Stimulated activated naive B cell treated with anti-CD40 and anti-IgM and Interleukin-4, amounts not matched to agents 10 μg/mL and 1 μg/mL and 100 μg/mL, for 72 hours (primary cell): ENCODE measurements around the gene SERGEF.

Experiments used
- ATAC-seq, 2 donors: fragments of 150-1000 bp; cut with Tn5 transposase; replicated peaks; 2 replicates each; pipeline ENCODE4 v1.10.0; 2021; ENCODE audit warnings: moderate library complexity in 1 of 2
- DNase-seq: peaks from one replicate; pipeline ENCODE4 v3.0.0; 2021
- H3K27ac Mint-ChIP-seq: one replicate; pipeline ENCODE4 v1.8.0; 2022; ENCODE audit warnings: mild to moderate bottlenecking, mixed read lengths
- H3K27me3 Mint-ChIP-seq, 2 donors: one replicate each; pipeline ENCODE4 v1.8.0; 2022; ENCODE audit warnings: mixed read lengths in 2 of 2
- H3K36me3 Mint-ChIP-seq, 2 donors: one replicate each; pipeline ENCODE4 v1.8.0; 2022; ENCODE audit warnings: mixed read lengths in 2 of 2, mild to moderate bottlenecking in 1 of 2
- H3K4me1 Mint-ChIP-seq, 2 donors: one replicate each; pipeline ENCODE4 v1.8.0; 2022; ENCODE audit warnings: mixed read lengths in 2 of 2, mild to moderate bottlenecking in 1 of 2
- H3K4me3 Mint-ChIP-seq, 2 donors: one replicate each; pipeline ENCODE4 v1.8.0; 2022; ENCODE audit warnings: mild to moderate bottlenecking in 2 of 2, mixed read lengths in 2 of 2, moderate library complexity in 1 of 2
- H3K9me3 Mint-ChIP-seq, 2 donors: one replicate each; pipeline ENCODE4 v1.8.0; 2022; ENCODE audit warnings: mixed read lengths in 2 of 2, mild to moderate bottlenecking in 1 of 2

SERGEF gene

GRCh38 chr11:18012906-18013781 lies at the start of gene SERGEF:
SERGEF (minus strand) TSS chr11:18013047; CDS start chr11:18013010, 37 bp downstream.
- Mint-ChIP-seq H3K9me3 (no peaks in the 10 kb centered on the region), H3K27me3 (no peaks in the 10 kb centered on the region), H3K36me3 (no peaks in the 10 kb centered on the region), H3K27ac (peak within 1 kb of the TSS; percentile 95), H3K4me3 (peak within 1 kb of the TSS; percentile 94 to 97), H3K4me1 (peaks cover 19 to 36% of the 10 kb centered on the region in 2 donors)
- peak; percentile 93 for DNase-seq
- peak; percentile 91 to 95 for ATAC-seq

- peaks cover 0 to 1% of the 10 kb centered on the region in 2 donors for H3K4me1 Mint-ChIP-seq
- no peak overlapping the region for H3K27ac Mint-ChIP-seq
- H3K4me3 Mint-ChIP-seq = no peak overlapping the region
- no peaks in the 10 kb centered on the region for H3K27me3 Mint-ChIP-seq
- peaks cover 2 to 8% of the 10 kb centered on the region in 2 donors for H3K36me3 Mint-ChIP-seq
- DNase-seq = no peak
- peaks cover 0 to 2% of the 10 kb centered on the region in 2 donors for H3K9me3 Mint-ChIP-seq
- ATAC-seq = no peak
These were observed 48.5 kb upstream of the SERGEF start for GRCh38 chr11:18061351-18061750.

DNA sequence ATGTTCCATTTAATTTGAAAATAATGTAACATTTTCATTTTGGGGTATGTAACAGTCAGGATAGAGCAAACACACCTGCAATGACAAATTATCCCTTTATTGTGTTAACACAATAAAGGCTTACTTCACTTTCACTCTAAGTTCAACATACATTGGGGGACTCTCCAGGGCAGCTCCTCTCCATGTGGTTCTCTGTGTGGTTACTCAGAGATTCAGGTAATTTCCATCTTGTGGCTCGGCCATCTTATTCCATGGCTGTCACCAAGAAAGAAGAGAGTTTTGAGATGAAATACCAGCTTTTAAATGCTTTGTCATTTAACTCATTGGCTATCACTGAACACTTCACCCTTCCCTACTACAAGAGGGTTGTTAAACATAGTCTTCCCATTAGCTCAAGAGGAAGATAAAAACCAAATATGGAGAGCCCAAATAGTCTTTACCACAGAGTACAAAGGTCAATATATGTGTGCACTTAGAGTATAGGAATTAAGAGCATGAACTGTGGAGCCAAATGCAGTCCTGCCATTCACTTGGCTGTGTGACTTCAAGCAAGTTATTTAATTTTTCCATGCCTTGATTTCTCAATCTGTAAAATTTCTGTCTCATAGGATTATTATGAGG lies 43.8 kb upstream of the SERGEF start:
- Mint-ChIP-seq H3K4me3 (no peak overlapping the region), H3K36me3 (peaks cover 0 to 5% of the 10 kb centered on the region in 2 donors), H3K27me3 (no peaks in the 10 kb centered on the region), H3K9me3 (peaks cover 0 to 2% of the 10 kb centered on the region in 2 donors), H3K27ac (no peak overlapping the region), H3K4me1 (no peaks in the 10 kb centered on the region)
- no peak for ATAC-seq
- no peak for DNase-seq

DNA sequence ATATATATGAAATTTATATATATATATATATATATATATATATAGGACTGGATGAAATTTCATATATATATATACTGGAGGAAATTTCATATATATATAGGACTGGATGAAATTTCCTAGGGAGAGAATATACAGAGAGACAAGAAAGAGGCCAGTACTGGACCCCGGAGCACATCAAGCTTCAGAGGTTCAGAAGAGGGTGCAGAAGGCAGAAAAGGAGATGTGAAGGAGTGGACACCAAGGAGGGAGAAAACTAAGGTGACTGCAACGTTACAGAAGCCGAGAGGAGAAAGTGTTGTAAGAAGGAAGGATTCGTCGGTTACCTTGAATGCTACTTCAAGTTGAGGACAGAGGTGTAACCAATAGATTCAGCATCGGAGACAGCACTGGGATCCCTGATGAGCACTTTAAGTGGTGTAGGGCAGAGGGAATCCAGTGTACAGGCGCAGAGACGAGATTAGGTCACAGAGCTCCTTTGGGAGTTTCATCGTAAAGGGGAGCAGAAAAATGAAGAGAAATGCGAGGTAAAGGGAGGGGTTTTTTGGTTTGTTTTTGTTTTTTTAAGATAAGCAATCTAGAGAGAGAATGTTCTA lies 41.8 kb upstream of the SERGEF start:
- Mint-ChIP-seq H3K36me3 (peaks cover 2 to 5% of the 10 kb centered on the region in 2 donors), H3K27ac (no peak overlapping the region)
- ATAC-seq = no peak

DNA sequence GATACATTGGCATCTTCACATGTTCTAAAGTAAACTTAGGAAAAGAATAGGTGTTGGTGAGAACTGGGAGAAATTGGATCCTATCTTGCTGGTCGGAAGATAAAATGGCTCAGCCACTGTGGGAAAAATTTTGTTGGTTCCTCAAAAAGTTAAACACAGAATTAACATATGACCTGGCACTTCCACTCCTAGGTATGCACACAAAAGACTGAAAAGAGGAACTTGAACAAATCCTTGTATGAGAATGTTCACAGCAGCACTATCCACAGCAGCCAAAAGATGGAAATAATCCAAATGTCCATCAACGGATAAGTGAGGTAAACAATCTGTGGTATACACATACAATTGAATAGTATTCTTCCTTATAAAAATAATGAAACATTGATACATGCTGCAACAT lies 38.0 kb upstream of the SERGEF start:
- peak; percentile 57 to 69 for ATAC-seq
- H3K27ac Mint-ChIP-seq = no peak overlapping the region
- H3K4me1 Mint-ChIP-seq = peaks cover 0 to 7% of the 10 kb centered on the region in 2 donors
- no peak overlapping the region for H3K4me3 Mint-ChIP-seq
- no peak for DNase-seq
- peaks cover 15 to 28% of the 10 kb centered on the region in 2 donors for H3K27me3 Mint-ChIP-seq
- peaks cover 0 to 6% of the 10 kb centered on the region in 2 donors for H3K9me3 Mint-ChIP-seq
- peaks cover 2 to 18% of the 10 kb centered on the region in 2 donors for H3K36me3 Mint-ChIP-seq

More for the DNA sequence above, 41.8 kb upstream of the SERGEF start:
- no peaks in the 10 kb centered on the region for H3K9me3 Mint-ChIP-seq
- no peaks in the 10 kb centered on the region for H3K27me3 Mint-ChIP-seq
- no peak for DNase-seq
- no peak overlapping the region for H3K4me3 Mint-ChIP-seq
- peaks cover 0 to 7% of the 10 kb centered on the region in 2 donors for H3K4me1 Mint-ChIP-seq

GRCh38 chr11:18046116-18046777 lies 33.4 kb upstream of the SERGEF start, which contains the start of gene TPH1:
TPH1 (minus strand) TSS chr11:18046269; CDS start chr11:18040762, 5,507 bp downstream.
- H3K4me1 Mint-ChIP-seq = peaks cover 0 to 7% of the 10 kb centered on the region in 2 donors
- no peak within 1 kb of the TSS for H3K27ac Mint-ChIP-seq
- peaks cover 37 to 55% of the 10 kb centered on the region in 2 donors for H3K27me3 Mint-ChIP-seq
- H3K36me3 Mint-ChIP-seq = peaks cover 6 to 26% of the 10 kb centered on the region in 2 donors
- peaks cover 0 to 6% of the 10 kb centered on the region in 2 donors for H3K9me3 Mint-ChIP-seq
- ATAC-seq = no peak
- no peak within 1 kb of the TSS for H3K4me3 Mint-ChIP-seq
- no peak for DNase-seq

DNA sequence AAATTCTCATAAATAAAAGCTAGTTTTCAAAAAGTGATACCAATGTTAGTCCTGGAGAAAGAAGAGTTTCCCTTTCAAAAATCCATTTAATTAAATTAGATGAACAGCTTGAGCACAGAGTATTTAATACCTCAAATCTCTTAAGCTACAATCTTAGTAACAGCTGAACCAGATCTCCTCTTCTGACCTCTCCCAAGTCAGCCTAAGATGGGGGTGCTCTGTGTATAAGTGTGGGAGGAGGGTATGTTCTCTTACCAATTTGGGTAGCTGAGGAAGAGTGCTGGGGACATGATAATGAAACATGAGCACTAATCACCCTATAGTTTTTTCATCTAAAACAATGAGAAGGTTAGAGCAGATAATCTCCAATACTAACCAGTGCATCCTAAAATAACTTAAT lies 23.6 kb upstream of the SERGEF start:
- H3K27ac Mint-ChIP-seq = no peak overlapping the region
- no peak overlapping the region for H3K4me3 Mint-ChIP-seq
- ATAC-seq = no peak
- no peaks in the 10 kb centered on the region for H3K27me3 Mint-ChIP-seq
- H3K4me1 Mint-ChIP-seq = no peaks in the 10 kb centered on the region
- H3K9me3 Mint-ChIP-seq = no peaks in the 10 kb centered on the region
- DNase-seq = no peak
- no peaks in the 10 kb centered on the region for H3K36me3 Mint-ChIP-seq

GRCh38 chr11:18027475-18027874 lies 14.6 kb upstream of the SERGEF start:
- ATAC-seq (no peak), DNase-seq (no peak)
- H3K27me3 Mint-ChIP-seq = no peaks in the 10 kb centered on the region
- no peaks in the 10 kb centered on the region for H3K9me3 Mint-ChIP-seq
- no peak overlapping the region for H3K4me3 Mint-ChIP-seq
- H3K4me1 Mint-ChIP-seq = no peaks in the 10 kb centered on the region
- peaks cover 0 to 4% of the 10 kb centered on the region in 2 donors for H3K36me3 Mint-ChIP-seq
- H3K27ac Mint-ChIP-seq = no peak overlapping the region

DNA sequence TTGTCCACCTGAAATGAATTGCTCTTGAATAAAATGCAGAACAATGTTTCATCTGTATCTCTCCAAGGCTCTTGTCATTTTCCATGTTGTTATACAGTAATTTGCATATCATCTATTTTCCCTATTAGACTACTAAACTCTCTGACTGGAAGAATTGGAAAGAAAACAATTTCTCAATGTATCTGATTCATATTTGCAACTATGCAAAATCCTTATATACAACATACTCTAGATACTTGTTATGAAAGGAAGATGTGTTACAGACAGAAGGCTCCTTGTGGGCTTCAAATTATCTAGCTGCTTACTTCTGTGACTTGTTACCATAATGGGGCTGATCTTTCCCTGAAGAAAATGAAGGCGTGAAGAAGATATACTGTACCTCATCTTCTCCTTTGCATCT lies 9.6 kb upstream of the SERGEF start:
- H3K27me3 Mint-ChIP-seq = no peaks in the 10 kb centered on the region
- no peak for ATAC-seq

GRCh38 chr11:18019650-18020049 lies 6.8 kb upstream of the SERGEF start:
- H3K27ac Mint-ChIP-seq = no peak overlapping the region

More for the DNA sequence above, 9.6 kb upstream of the SERGEF start:
- Mint-ChIP-seq H3K9me3 (no peaks in the 10 kb centered on the region), H3K27ac (no peak overlapping the region), H3K36me3 (peaks cover 0 to 7% of the 10 kb centered on the region in 2 donors), H3K4me3 (no peak overlapping the region), H3K4me1 (no peaks in the 10 kb centered on the region)
- DNase-seq = no peak

GRCh38 chr11:18016789-18017188 lies 3.9 kb upstream of the SERGEF start:
- Mint-ChIP-seq H3K27ac (no peak overlapping the region), H3K9me3 (no peaks in the 10 kb centered on the region), H3K4me1 (peaks cover 16 to 26% of the 10 kb centered on the region in 2 donors), H3K4me3 (no peak overlapping the region), H3K36me3 (peaks cover 0 to 3% of the 10 kb centered on the region in 2 donors), H3K27me3 (no peaks in the 10 kb centered on the region)
- DNase-seq = no peak
- ATAC-seq = no peak

More at GRCh38 chr11:18019650-18020049, 6.8 kb upstream of the SERGEF start:
- Mint-ChIP-seq H3K4me1 (peaks cover 6% of the 10 kb centered on the region in 2 donors), H3K36me3 (peaks cover 0 to 3% of the 10 kb centered on the region in 2 donors), H3K9me3 (no peaks in the 10 kb centered on the region), H3K4me3 (no peak overlapping the region), H3K27me3 (no peaks in the 10 kb centered on the region)
- DNase-seq (no peak), ATAC-seq (no peak)

GRCh38 chr11:18014876-18015275 lies 2.0 kb upstream of the SERGEF start:
- H3K27me3 Mint-ChIP-seq = no peaks in the 10 kb centered on the region
- no peaks in the 10 kb centered on the region for H3K9me3 Mint-ChIP-seq
- H3K27ac Mint-ChIP-seq = no peak overlapping the region
- DNase-seq (no peak), ATAC-seq (no peak)
- no peaks in the 10 kb centered on the region for H3K36me3 Mint-ChIP-seq
- peak overlapping the region; percentile 20 to 43 for H3K4me3 Mint-ChIP-seq
- peaks cover 19 to 36% of the 10 kb centered on the region in 2 donors for H3K4me1 Mint-ChIP-seq

- no peak for DNase-seq
- no peaks in the 10 kb centered on the region for H3K27me3 Mint-ChIP-seq
- peaks cover 19 to 36% of the 10 kb centered on the region in 2 donors for H3K4me1 Mint-ChIP-seq
- H3K4me3 Mint-ChIP-seq = peak overlapping the region; percentile 94 to 97
- no peaks in the 10 kb centered on the region for H3K36me3 Mint-ChIP-seq
- no peaks in the 10 kb centered on the region for H3K9me3 Mint-ChIP-seq
- H3K27ac Mint-ChIP-seq = peak overlapping the region; percentile 95
- no peak for ATAC-seq
These were observed 1.1 kb upstream of the SERGEF start for GRCh38 chr11:18013790-18014507.
